DMS53 treated with DMSO at 0.1 percent for 48 hours (cell line): ENCODE measurements around the gene LORICRIN.

Experiments
- DNase-seq: peaks from one replicate; lab custom pipeline; 2025; ENCODE audit not compliant: unreplicated experiment; lab: John Stamatoyannopoulos, UW

The LORICRIN gene

DNA sequence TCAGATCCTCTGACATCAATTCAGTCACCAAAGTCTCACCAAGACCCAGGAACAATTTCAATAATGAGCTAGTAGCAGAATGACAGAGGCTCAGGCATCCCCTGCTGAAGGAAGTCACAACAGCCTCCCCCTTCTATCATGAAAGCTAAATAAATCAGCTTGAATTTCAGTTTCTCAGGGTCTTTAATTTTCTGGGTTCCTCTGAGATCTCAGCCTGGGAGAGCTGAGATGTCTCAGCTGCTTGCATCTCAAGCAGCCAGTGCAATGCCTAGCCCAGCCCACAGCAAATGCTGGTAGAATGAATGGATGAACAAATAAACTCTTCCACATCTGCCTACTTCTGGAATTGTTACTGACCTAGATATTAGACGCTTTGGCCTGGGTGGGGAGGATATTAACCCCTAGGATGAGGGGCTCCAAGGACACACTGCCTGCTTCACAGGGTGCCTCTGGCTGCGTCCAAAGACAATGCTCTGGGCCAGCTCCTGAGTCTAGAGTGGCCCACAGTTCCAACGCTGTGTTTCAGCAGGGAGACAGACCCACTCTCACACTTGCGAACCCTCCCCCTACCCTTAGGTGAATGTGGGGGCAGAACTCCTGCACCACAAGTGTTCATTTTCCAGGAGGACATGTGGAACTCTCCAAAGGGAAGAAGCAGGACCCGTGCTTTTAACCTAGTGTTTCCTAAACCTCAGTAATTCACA lies 11.2 kb upstream of the LORICRIN start:
- no peak for DNase-seq

DNA sequence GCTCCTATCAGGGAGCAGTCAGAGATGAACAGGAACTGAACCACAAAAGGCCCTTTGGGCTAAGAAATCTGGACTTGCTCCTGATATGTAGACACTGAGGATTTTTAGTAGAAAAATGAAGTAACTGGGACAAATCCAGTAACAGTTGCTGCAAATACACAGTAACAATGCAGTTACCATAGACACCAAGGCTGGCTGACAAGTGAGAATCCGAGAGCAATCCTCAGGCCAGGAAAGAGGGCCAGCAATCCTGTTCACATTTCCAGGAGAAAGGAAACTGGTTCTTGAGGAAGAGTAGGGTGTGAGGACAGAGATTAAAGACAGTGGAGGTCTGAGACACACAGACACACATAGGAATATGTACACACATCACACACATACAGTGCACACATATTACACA lies 9.3 kb upstream of the LORICRIN start:
- DNase-seq = no peak

DNA sequence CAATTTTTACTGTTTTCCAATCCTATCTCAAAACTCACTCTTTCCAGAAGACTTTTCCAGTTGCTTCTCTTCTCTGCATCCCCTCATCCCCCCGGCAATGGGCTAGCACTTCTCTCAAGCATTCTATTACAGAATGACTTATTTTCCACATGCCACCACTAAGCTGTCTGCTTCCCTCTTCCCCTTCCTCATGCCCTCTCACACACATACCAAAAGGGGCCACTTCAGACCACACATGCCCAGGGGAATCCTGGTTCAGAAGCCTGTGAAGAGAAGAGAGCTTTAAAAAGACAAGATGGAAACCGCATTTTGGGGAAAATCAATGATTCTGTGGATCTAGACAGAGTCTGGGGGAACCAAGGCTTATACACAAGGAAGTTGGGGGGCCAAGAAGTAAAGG lies 8.4 kb upstream of the LORICRIN start:
- no peak for DNase-seq

GRCh38 chr1:153251562-153251961 lies 7.9 kb upstream of the LORICRIN start:
- no peak for DNase-seq

DNA sequence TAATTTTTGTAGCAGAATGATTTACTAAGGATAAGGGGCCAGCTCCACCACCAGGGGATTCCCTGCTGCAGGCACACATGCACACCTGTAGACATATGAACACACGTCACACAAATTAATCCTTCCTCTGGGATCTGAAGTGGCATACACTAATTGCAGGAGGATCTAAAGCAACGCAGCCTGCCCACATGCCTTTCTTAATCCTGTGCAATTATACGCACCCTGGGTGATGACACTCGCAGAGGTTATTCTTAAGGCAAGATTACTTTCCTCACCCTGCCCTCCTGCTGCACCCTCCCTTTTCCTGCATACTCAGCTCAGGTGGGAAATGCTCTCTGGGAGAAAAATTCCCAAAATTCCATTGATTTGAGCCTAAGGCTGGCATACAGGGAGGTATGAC lies 7.5 kb upstream of the LORICRIN start:
- DNase-seq = no peak

DNA sequence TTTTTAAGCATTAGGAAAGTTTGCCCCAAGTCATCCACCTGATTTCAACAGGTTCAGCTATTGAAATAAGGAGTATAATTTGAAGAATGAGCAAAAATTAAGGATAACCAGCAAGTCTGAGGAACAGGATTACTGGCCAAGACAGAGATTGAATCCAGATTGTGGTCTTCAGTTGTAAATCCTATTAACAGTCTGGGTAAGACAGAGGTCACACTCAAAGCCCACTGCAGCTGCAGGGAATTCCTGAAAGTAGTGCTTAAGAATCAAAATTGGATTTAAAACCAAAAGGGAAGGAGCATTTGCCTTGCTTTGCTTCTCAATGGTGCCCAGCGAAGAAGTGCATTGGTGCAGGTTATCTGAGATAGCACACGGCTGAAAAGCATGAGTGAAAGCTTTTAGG lies 6.4 kb upstream of the LORICRIN start:
- no peak for DNase-seq

DNA sequence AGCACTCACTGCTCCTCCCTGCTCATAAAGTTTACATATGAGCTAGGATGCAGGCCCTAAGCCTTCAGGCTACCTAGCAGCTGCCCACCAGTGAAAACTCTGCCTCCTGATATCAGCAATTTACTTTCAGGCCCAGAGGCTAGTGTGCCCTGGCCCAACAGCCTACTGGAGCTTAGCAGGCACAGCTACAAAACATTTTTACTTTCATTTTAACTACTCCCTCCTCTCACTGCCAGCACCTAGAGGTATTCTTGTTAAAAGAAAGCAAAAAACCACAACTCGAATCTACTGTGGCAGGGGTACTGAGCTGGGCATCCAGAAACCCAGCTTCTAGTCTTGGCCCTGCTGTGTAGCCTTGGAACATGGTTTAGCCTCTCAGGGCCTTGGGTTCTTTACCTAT lies 5.8 kb upstream of the LORICRIN start:
- DNase-seq = no peak

DNA sequence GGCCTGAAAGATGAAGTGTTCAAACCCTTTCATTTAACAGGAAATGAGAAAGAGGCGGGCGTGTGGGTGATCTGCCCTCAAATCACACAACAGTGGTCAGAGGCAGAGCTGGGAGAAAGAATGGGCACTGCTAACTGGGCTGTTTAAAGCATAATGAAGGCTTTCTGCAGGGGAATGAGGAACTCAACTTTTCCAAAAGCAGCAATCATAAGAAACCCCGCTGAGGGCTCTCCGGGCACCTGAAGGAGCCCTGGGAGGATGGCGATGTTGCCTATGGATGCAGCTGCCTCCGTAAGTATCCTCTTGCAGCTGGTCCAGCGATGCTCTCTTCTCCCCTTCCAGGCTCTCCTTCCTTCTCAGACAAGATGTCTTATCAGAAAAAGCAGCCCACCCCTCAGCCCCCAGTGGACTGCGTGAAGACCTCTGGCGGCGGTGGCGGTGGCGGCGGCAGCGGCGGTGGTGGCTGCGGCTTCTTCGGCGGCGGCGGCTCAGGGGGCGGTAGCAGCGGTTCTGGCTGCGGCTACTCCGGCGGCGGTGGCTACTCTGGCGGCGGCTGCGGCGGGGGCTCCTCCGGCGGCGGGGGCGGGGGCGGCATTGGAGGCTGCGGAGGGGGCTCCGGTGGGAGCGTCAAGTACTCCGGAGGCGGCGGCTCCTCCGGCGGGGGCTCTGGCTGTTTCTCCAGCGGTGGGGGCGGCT lies 1.2 kb downstream of the LORICRIN start:
- no peak for DNase-seq

DNA sequence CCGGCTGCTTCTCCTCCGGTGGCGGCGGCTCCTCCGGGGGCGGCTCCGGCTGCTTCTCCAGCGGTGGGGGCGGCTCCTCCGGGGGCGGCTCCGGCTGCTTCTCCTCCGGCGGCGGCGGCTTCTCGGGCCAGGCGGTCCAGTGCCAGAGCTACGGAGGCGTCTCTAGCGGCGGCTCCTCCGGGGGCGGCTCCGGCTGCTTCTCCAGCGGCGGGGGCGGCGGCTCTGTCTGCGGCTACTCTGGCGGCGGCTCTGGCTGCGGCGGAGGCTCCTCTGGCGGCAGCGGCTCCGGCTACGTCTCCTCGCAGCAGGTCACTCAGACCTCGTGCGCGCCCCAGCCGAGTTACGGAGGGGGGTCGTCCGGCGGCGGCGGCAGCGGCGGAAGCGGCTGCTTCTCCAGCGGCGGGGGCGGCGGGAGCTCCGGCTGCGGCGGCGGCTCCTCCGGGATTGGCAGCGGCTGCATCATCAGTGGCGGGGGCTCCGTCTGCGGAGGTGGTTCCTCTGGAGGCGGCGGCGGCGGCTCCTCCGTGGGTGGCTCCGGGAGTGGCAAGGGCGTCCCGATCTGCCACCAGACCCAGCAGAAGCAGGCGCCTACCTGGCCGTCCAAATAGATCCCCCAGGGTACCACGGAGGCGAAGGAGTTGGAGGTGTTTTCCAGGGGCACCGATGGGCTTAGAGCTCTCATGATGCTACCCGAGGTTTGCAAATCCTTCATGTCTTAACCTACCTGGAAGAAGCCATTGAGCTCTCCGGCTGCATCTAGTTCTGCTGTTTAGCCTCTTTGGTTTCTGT lies 2.0 kb downstream of the LORICRIN start:
- DNase-seq = no peak

GRCh38 chr1:153262070-153262366 lies 2.5 kb downstream of the LORICRIN start:
- DNase-seq = no peak

- no peak for DNase-seq
These were observed 3.1 kb downstream of the LORICRIN start for GRCh38 chr1:153262462-153263157.

GRCh38 chr1:153265457-153265856 lies 6.0 kb downstream of the LORICRIN start:
- no peak for DNase-seq

GRCh38 chr1:153271711-153272110 lies 12.2 kb downstream of the LORICRIN start:
- DNase-seq = no peak

- DNase-seq = no peak
These were observed 12.7 kb downstream of the LORICRIN start for GRCh38 chr1:153272186-153272585.

GRCh38 chr1:153277852-153278251 lies 18.4 kb downstream of the LORICRIN start:
- DNase-seq = peak; percentile 2

GRCh38 chr1:153288634-153289275 lies 29.3 kb downstream of the LORICRIN start:
- DNase-seq = no peak

DNA sequence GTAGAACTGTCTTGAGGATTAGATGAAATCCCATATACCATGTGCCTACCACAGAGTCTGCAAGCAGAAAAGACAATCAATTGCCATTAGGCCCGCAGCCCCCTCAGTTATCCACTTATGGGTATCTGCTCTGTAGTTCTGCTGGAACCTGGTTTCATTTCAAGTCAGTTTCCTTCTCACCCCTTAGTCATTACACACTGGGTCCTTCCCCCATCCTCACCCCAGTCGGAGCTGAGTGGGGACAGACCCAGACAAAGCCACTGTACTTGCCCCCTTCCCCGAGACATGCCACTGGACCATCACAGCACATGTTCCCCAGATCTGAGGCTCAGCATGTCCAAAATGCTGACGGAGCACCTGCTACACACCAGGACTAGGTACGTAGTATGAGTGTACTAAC lies 32.0 kb downstream of the LORICRIN start:
- no peak for DNase-seq

DNA sequence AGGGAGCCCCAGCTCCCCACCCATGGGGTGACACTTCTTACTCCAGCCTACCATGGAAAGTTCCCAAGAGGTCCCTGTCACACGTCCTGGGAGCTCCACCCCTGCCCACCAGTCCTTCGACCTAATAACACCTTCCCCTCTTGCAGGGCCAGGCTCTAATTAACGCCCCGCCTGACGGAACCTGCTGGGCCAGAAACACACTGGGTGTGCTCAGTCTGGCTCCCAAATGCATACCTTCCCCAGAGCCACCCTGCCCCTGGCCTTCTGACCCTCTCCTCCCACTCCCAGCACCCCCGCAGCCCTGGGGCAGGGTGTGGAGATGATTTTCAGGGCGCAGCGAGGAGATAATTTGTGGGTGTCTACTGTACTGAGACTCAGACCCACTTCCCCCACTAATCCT lies 32.7 kb downstream of the LORICRIN start:
- DNase-seq = no peak

- DNase-seq = no peak
These were observed 33.4 kb downstream of the LORICRIN start for GRCh38 chr1:153292740-153293479.

DNA sequence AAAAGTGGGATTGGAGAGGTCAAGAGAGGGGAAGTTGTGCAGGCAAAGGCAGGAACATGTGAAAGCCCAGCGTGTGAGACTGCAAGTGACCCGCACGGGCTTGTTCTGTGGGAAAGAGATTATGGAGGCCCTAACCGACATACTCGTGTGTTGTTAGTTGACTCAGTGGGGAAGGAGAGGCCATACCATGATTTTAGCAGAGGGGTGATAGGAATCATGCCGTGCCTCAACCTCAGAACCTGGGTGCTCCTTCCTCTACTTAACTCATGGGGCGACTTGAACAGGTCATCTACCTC lies 33.9 kb downstream of the LORICRIN start:
- no peak for DNase-seq

- DNase-seq = no peak
These were observed 34.4 kb downstream of the LORICRIN start for GRCh38 chr1:153293851-153294250.
